HepG2 (cell line): ENCODE results near the gene KRT17. TPM values are rescaled to one million over a fixed set of nuclear protein-coding genes. Genes with fewer than 3 reads are reported as not detected.

Source experiments
- ATAC-seq: fragments of 200-7000 bp; cut with Tn5 transposase; 3 replicates; pipeline ENCODE4 v1.9.1; 2020; ENCODE audit warnings: mild to moderate bottlenecking, moderate library complexity
- BruUV-seq: library from RNA; stranded (reverse); fragments of 400-500 nt; replicated peaks from 2 replicates; lab custom pipeline; 2021; lab: Mats Ljungman, UMichigan
- CTCF ChIA-PET: fragments of 300-600 bp; formaldehyde crosslinking; extraction: SDS; loops from one replicate; lab custom pipeline; 2021; ENCODE audit warnings: low total read pairs, inconsistent platforms, low intra/inter-chr PET ratio; lab: Yijun Ruan, JAX
- POLR2A ChIA-PET: fragments of 350-600 bp; sonication (Branson Sonifier 250); formaldehyde crosslinking; loops from one replicate; lab custom pipeline; 2020; ENCODE audit warnings: antibody characterized with exemption, inconsistent platforms; lab: Yijun Ruan, JAX
- DNase-seq: peaks from one replicate; pipeline ENCODE4 v3.0.0-alpha.2; 2015; ENCODE audit warnings: low spot score
- FAIRE-seq: peaks from 3 replicates; lab custom pipeline; 2011; peaks lifted over from hg19 to GRCh38; lab: Jason Lieb, UNC
- H2AFZ ChIP-seq: one replicate; pipeline ENCODE4 v1.6.1; 2011; ENCODE audit warnings: low read length, inconsistent platforms
- H3K27ac ChIP-seq: fragments of 300-600 bp; 3 replicates; pipeline ENCODE4 v1.8.0; 2011; ENCODE audit warnings: mixed run types, mild to moderate bottlenecking, mixed read lengths, low read length, inconsistent platforms; ENCODE audit not compliant: insufficient read depth; ENCODE audit errors: extremely low read length
- H3K27me3 ChIP-seq, 2 experiments: fragments of 200-600 bp in 1 of 2; 2 replicates in 1 of 2; 3 replicates in 1 of 2; pipeline versions ENCODE4 v1.6.0 to v1.8.0; 2011; ENCODE audit warnings: low read length in 2 of 2, mild to moderate bottlenecking in 2 of 2, moderate library complexity in 2 of 2, inconsistent platforms in 1 of 2; ENCODE audit not compliant: insufficient read depth in 2 of 2, control insufficient read depth in 1 of 2
- H3K36me3 ChIP-seq, 2 experiments: fragments of 200-600 bp in 1 of 2; replicated peaks in 1 of 2; 2 replicates in 1 of 2; 3 replicates in 1 of 2; pipeline versions ENCODE4 v1.5.1 to v1.8.0; 2011; ENCODE audit warnings: low read length in 2 of 2, inconsistent platforms in 1 of 2; ENCODE audit not compliant: insufficient read depth in 2 of 2, control insufficient read depth in 1 of 2
- H3K4me1 ChIP-seq: 2 replicates; pipeline ENCODE4 v1.5.1; 2012; ENCODE audit warnings: low read length, inconsistent platforms; ENCODE audit not compliant: insufficient read depth
- H3K4me2 ChIP-seq: 2 replicates; pipeline ENCODE4 v1.6.0; 2011; ENCODE audit warnings: low read depth, low read length, inconsistent platforms
- H3K4me3 ChIP-seq, 3 experiments: fragments of 200-600 bp in 1 of 3; sonication (generic), shearing (Covaris generic) in 1 of 3; replicated peaks in 1 of 3; 2 replicates each; pipeline ENCODE4 v1.5.1; 2011 to 2016; ENCODE audit warnings: low read length in 3 of 3, inconsistent platforms in 2 of 3, low read depth in 2 of 3, mild to moderate bottlenecking in 2 of 3, control low read depth in 1 of 3, mixed read lengths in 1 of 3; ENCODE audit not compliant: insufficient read depth in 1 of 3
- H3K79me2 ChIP-seq: one replicate; pipeline ENCODE4 v1.6.1; 2011; ENCODE audit warnings: low read length, inconsistent platforms; ENCODE audit not compliant: insufficient read depth
- H3K9ac ChIP-seq: 2 replicates; pipeline ENCODE4 v1.6.0; 2011; ENCODE audit warnings: mild to moderate bottlenecking, low read depth, low read length, inconsistent platforms; ENCODE audit not compliant: insufficient read depth
- H3K9me3 ChIP-seq: 2 replicates; pipeline ENCODE4 v1.5.1; 2012; ENCODE audit warnings: mild to moderate bottlenecking, low read length
- H4K20me1 ChIP-seq: 2 replicates; pipeline ENCODE4 v1.6.0; 2011; ENCODE audit warnings: inconsistent platforms, mild to moderate bottlenecking, low read length, moderate library complexity; ENCODE audit not compliant: insufficient read depth
- BHLHE40 ChIP-seq: IDR thresholded peaks from 2 replicates; pipeline ENCODE4 v1.6.1; 2011; ENCODE audit warnings: low read length, improper control_type of control experiment
- JARID2 ChIP-seq: sonication (generic); formaldehyde crosslinking; IDR thresholded peaks from 2 replicates; pipeline ENCODE4 v1.8.1; 2023; ENCODE audit warnings: missing genetic modification reagents, inconsistent platforms; ENCODE audit not compliant: insufficient replicate concordance
- NFYC ChIP-seq: IDR thresholded peaks from 2 replicates; pipeline ENCODE4 v1.6.1; 2016; ENCODE audit warnings: missing genetic modification reagents, missing compliant biosample characterization
- NR2F6 ChIP-seq, 2 experiments: IDR thresholded peaks; 2 replicates each; pipeline ENCODE4 v1.6.1; 2016; ENCODE audit warnings: antibody characterized with exemption in 1 of 2, mild to moderate bottlenecking in 1 of 2
- SAP130 ChIP-seq: IDR thresholded peaks from 2 replicates; pipeline ENCODE4 v1.6.1; 2016; ENCODE audit warnings: low read depth
- STAG1 ChIP-seq: sonication (generic); formaldehyde crosslinking; IDR thresholded peaks from 2 replicates; pipeline ENCODE4 v1.4.0; 2020; ENCODE audit warnings: missing genetic modification reagents
- TAF1 ChIP-seq: sonication (generic); formaldehyde crosslinking; IDR thresholded peaks from 2 replicates; pipeline ENCODE4 v1.4.0; 2020; ENCODE audit warnings: missing genetic modification reagents
- ZNF451 ChIP-seq: sonication (generic); formaldehyde crosslinking; IDR thresholded peaks from 2 replicates; pipeline ENCODE4 v1.5.0; 2020; ENCODE audit warnings: mild to moderate bottlenecking, missing genetic modification reagents
- WGBS: methylation state at CpG from one replicate; pipeline ENCODE4 v1.1.6; 2017; ENCODE audit warnings: low lambda C conversion rate; 5-methylcytosine and 5-hydroxymethylcytosine counted together
- in situ Hi-C: cut with HindIII; loops from 2 replicates; pipeline ENCODE4 v1.10.0; 2017; ENCODE audit warnings: low pct_unique_long_range_greater_than_20kb; ENCODE audit not compliant: extremely low pct_ligation_motif_present
- intact Hi-C: fragments of 100-400 bp; cut with micrococcal nuclease; formaldehyde crosslinking; loops from one replicate; pipeline ENCODE4 v1.10.0; 2022; ENCODE audit not compliant: unreplicated experiment
- polyA plus RNA-seq, 8 experiments: library from polyadenylated mRNA; depleted of rRNA in 3 of 8; stranded (reverse) in 7 of 8; unstranded in 1 of 8; fragments of >200 nt; fragmentation: Illumina TruSeq in 4 of 8; extraction: Trizol in 4 of 8; gene quantifications; 2 replicates each; pipeline versions ENCODE4 v1.2.1 to v1.2.3, GENCODE V29; 2011 to 2016; ENCODE audit warnings: low read depth in 4 of 8, missing spikeins in 1 of 8, mixed read lengths in 1 of 8; ENCODE audit not compliant: insufficient read depth in 1 of 8
- total RNA-seq, 5 experiments: library from RNA; depleted of rRNA; stranded (reverse); fragments of >200 nt; fragmentation: Illumina TruSeq; extraction: Trizol; gene quantifications; 2 replicates each; pipeline ENCODE4 v1.2.3, GENCODE V29; 2016; ENCODE audit warnings: low read depth in 1 of 5
- TF ChIP-seq, protein P1 (sequence below): sonication (generic); formaldehyde crosslinking; IDR thresholded peaks from 2 replicates; pipeline ENCODE4 v1.4.0; 2020; ENCODE audit warnings: mild to moderate bottlenecking, missing genetic modification reagents
- TF ChIP-seq, protein P2 (sequence below): sonication (generic); formaldehyde crosslinking; IDR thresholded peaks from 2 replicates; pipeline ENCODE4 v1.9.0; 2021; ENCODE audit warnings: missing genetic modification reagents, borderline replicate concordance
- TF ChIP-seq, protein P3 (sequence below): sonication (generic); formaldehyde crosslinking; IDR thresholded peaks from 2 replicates; pipeline ENCODE4 v1.5.1; 2020; ENCODE audit warnings: mild to moderate bottlenecking, missing genetic modification reagents, moderate library complexity
- TF ChIP-seq, protein P4 (sequence below): sonication (generic); formaldehyde crosslinking; IDR thresholded peaks from 2 replicates; pipeline ENCODE4 v1.4.0; 2020; ENCODE audit warnings: missing genetic modification reagents, borderline replicate concordance
- TF ChIP-seq, protein P5 (sequence below): sonication (generic); formaldehyde crosslinking; conservative IDR thresholded peaks from 2 replicates; pipeline ENCODE4 v1.8.0; 2022; ENCODE audit warnings: missing genetic modification reagents

KRT17 gene
- total and polyA plus RNA-seq, 2 of the 13 experiments (the other 11 are each of a cell fraction or from before 2014, with no cell fraction given), result 0.38 to 0.82 TPM

DNA sequence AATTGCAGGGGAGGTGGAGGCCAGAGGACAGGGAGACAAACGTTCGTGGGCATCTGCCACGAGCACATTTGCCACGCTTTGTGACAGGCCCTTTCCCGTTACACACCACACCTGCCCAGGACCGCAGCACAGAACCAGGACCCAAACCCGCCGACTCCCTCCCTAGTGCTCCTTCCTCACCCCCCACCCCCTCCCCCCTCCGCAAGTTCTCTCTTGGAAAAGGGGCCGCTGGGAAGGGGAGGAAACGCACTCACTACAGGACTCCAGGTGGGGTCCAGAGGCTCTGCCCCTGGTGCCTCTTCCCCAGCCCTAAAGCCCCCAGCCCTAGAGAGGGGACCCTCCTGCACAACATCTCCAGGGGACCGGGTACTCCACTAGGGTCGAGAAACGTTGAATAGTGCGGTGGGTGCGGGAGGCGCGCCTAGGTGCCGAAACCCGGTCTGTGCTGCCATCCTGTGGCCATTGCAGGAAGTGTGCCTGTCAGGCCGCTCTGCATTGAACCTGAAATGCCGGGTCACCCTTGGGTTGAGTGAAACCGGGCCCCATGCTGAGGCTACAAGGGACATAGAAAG, 42.4 kb upstream of the KRT17 start:
- peak; percentile 98 for FAIRE-seq
- in situ Hi-C loops, result no loop called here
- under 1% methylated on average over 17 of the region's 23 CpGs for WGBS
- TF ChIP-seq JARID2 (CRISPR knock-in tag) (no peak), NR2F6 (IDR thresholded peaks at IDR 0.05) (no peak), NR2F6 (CRISPR knock-in tag; IDR thresholded peaks at IDR 0.05) (peak; percentile 59; the same call in 1 of the 2 replicates), STAG1 (CRISPR knock-in tag) (peak; percentile 93), NFYC (CRISPR knock-in tag) (no peak), BHLHE40 (0 out of 2 replicates have a peak, but pooled peaks have one; percentile 41), ZNF451 (CRISPR knock-in tag) (0 out of 2 replicates have a peak, but pooled peaks have one; percentile 20), SAP130 (CRISPR knock-in tag) (peak; percentile 70; the same call in 1 of the 2 replicates), TAF1 (CRISPR knock-in tag) (0 out of 2 replicates have a peak, but pooled peaks have one; percentile 14)
- TF ChIP-seq, protein P1, sequence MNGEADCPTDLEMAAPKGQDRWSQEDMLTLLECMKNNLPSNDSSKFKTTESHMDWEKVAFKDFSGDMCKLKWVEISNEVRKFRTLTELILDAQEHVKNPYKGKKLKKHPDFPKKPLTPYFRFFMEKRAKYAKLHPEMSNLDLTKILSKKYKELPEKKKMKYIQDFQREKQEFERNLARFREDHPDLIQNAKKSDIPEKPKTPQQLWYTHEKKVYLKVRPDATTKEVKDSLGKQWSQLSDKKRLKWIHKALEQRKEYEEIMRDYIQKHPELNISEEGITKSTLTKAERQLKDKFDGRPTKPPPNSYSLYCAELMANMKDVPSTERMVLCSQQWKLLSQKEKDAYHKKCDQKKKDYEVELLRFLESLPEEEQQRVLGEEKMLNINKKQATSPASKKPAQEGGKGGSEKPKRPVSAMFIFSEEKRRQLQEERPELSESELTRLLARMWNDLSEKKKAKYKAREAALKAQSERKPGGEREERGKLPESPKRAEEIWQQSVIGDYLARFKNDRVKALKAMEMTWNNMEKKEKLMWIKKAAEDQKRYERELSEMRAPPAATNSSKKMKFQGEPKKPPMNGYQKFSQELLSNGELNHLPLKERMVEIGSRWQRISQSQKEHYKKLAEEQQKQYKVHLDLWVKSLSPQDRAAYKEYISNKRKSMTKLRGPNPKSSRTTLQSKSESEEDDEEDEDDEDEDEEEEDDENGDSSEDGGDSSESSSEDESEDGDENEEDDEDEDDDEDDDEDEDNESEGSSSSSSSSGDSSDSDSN (CRISPR knock-in tag), result peak; percentile 61; the same call in 1 of the 2 replicates
- TF ChIP-seq, protein P2, sequence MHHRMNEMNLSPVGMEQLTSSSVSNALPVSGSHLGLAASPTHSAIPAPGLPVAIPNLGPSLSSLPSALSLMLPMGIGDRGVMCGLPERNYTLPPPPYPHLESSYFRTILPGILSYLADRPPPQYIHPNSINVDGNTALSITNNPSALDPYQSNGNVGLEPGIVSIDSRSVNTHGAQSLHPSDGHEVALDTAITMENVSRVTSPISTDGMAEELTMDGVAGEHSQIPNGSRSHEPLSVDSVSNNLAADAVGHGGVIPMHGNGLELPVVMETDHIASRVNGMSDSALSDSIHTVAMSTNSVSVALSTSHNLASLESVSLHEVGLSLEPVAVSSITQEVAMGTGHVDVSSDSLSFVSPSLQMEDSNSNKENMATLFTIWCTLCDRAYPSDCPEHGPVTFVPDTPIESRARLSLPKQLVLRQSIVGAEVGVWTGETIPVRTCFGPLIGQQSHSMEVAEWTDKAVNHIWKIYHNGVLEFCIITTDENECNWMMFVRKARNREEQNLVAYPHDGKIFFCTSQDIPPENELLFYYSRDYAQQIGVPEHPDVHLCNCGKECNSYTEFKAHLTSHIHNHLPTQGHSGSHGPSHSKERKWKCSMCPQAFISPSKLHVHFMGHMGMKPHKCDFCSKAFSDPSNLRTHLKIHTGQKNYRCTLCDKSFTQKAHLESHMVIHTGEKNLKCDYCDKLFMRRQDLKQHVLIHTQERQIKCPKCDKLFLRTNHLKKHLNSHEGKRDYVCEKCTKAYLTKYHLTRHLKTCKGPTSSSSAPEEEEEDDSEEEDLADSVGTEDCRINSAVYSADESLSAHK (CRISPR knock-in tag), result no peak
- TF ChIP-seq, protein P3, sequence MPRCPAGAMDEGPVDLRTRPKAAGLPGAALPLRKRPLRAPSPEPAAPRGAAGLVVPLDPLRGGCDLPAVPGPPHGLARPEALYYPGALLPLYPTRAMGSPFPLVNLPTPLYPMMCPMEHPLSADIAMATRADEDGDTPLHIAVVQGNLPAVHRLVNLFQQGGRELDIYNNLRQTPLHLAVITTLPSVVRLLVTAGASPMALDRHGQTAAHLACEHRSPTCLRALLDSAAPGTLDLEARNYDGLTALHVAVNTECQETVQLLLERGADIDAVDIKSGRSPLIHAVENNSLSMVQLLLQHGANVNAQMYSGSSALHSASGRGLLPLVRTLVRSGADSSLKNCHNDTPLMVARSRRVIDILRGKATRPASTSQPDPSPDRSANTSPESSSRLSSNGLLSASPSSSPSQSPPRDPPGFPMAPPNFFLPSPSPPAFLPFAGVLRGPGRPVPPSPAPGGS (CRISPR knock-in tag), result peak; percentile 70
- TF ChIP-seq, protein P4, sequence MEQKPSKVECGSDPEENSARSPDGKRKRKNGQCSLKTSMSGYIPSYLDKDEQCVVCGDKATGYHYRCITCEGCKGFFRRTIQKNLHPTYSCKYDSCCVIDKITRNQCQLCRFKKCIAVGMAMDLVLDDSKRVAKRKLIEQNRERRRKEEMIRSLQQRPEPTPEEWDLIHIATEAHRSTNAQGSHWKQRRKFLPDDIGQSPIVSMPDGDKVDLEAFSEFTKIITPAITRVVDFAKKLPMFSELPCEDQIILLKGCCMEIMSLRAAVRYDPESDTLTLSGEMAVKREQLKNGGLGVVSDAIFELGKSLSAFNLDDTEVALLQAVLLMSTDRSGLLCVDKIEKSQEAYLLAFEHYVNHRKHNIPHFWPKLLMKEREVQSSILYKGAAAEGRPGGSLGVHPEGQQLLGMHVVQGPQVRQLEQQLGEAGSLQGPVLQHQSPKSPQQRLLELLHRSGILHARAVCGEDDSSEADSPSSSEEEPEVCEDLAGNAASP, result peak; percentile 52; the same call in 1 of the 2 replicates
- TF ChIP-seq, protein P5, sequence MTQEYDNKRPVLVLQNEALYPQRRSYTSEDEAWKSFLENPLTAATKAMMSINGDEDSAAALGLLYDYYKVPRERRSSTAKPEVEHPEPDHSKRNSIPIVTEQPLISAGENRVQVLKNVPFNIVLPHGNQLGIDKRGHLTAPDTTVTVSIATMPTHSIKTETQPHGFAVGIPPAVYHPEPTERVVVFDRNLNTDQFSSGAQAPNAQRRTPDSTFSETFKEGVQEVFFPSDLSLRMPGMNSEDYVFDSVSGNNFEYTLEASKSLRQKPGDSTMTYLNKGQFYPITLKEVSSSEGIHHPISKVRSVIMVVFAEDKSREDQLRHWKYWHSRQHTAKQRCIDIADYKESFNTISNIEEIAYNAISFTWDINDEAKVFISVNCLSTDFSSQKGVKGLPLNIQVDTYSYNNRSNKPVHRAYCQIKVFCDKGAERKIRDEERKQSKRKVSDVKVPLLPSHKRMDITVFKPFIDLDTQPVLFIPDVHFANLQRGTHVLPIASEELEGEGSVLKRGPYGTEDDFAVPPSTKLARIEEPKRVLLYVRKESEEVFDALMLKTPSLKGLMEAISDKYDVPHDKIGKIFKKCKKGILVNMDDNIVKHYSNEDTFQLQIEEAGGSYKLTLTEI (CRISPR knock-in tag), result no peak

More for the DNA sequence above, 42.4 kb upstream of the KRT17 start:
- intact Hi-C loops, result loop anchor here (1.0 to 10.0 kb wide), 6 partner anchors 18 to 1052 kb away; partner anchors contain the start of gene EIF1
- H3K9me3 ChIP-seq, result no peaks in the 10 kb centered on the region
- no peaks in the 10 kb centered on the region for H3K36me3 ChIP-seq
- ChIA-PET POLR2A (interaction anchor here (0.9 to 6.3 kb wide), 3 partner anchors 10 to 22 kb away, joined by 3 to 102 read pairs (median 21); partner anchors contain the start of gene EIF1), CTCF (interaction anchor here (0.6 to 8.5 kb wide), 10 partner anchors 10 to 863 kb away, joined by 3 to 242 read pairs (median 4); partner anchors contain the start of gene EIF1)
- H4K20me1 ChIP-seq, result no peaks in the 10 kb centered on the region
- peaks cover 0 to 16% of the 10 kb centered on the region in 2 experiments; a peak in 2 of 5 replicates for H3K27me3 ChIP-seq
- peak overlapping the region; percentile 100 for H3K4me2 ChIP-seq
- H3K9ac ChIP-seq, result peak overlapping the region; percentile 59
- H2AFZ ChIP-seq, result peak overlapping the region; percentile 92
- peak overlapping the region; percentile 54 to 80 (median 55) for H3K4me3 ChIP-seq
- BruUV-seq, result no TSS peak
- ATAC-seq, result peak; percentile 77
- H3K27ac ChIP-seq, result no peak overlapping the region
- DNase-seq, result peak; percentile 75
- H3K79me2 ChIP-seq, result no peaks in the 10 kb centered on the region
- H3K4me1 ChIP-seq, result peaks cover 47% of the 10 kb centered on the region
